Vagina (tissue), 2 donors: ENCODE measurements around the gene SLC24A3. TPM values are rescaled to one million over a fixed set of nuclear protein-coding genes. Genes with fewer than 3 reads are reported as not detected.

Source experiments
- DNase-seq, 2 donors: peaks; one replicate each; pipeline ENCODE4 v3.0.0-alpha.2; 2017; ENCODE audit errors: extremely low spot score in 2 of 2
- H3K27ac ChIP-seq: fragments of 200-600 bp; sonication (generic); one replicate; pipeline ENCODE4 v1.5.1; 2019
- H3K27me3 ChIP-seq: fragments of 200-600 bp; sonication (generic); one replicate; pipeline ENCODE4 v1.5.1; 2019
- H3K36me3 ChIP-seq, 2 donors: fragments of 200-600 bp; sonication (generic); one replicate each; pipeline ENCODE4 v1.5.1; 2017 to 2019
- H3K4me1 ChIP-seq: fragments of 200-600 bp; sonication (generic); one replicate; pipeline ENCODE4 v1.5.1; 2019
- H3K4me3 ChIP-seq, 2 donors: fragments of 200-600 bp; sonication (generic); 1 replicate in 1 of 2; 2 replicates in 1 of 2; pipeline ENCODE4 v1.5.1; 2016 to 2019
- H3K9me3 ChIP-seq: fragments of 200-600 bp; sonication (generic); one replicate; pipeline ENCODE4 v1.5.1; 2019
- POLR2A ChIP-seq, 2 donors: fragments of 450-650 bp; IDR thresholded peaks; one replicate each; pipeline ENCODE4 v1.6.1; 2017; ENCODE audit warnings: antibody characterized with exemption in 2 of 2, mild to moderate bottlenecking in 2 of 2, moderate library complexity in 2 of 2
- POLR2AphosphoS5 ChIP-seq, 2 donors: sonication (generic); formaldehyde crosslinking; IDR thresholded peaks; one replicate each; pipeline ENCODE4 v1.9.0; 2017; ENCODE audit warnings: antibody characterized with exemption in 2 of 2, mild to moderate bottlenecking in 2 of 2, low read depth in 1 of 2; ENCODE audit not compliant: insufficient read depth in 1 of 2
- intact Hi-C: fragments of 100-400 bp; cut with DNase I; formaldehyde crosslinking; loops from one replicate; pipeline ENCODE4 v1.15.1; 2023
- total RNA-seq: library from RNA; depleted of rRNA; stranded (reverse); fragments of >200 nt; gene quantifications from one replicate; pipeline ENCODE4 v1.2.3, GENCODE V29; 2016
- TF ChIP-seq, protein P1 (sequence below), 3 experiments: fragments of 450-650 bp in 2 of 3; fragments of 200-600 bp in 1 of 3; sonication (generic) in 1 of 3; IDR thresholded peaks; one replicate each; pipeline ENCODE4 v1.5.1; 2017 to 2019; ENCODE audit warnings: antibody characterized with exemption in 3 of 3, mild to moderate bottlenecking in 2 of 3, moderate library complexity in 2 of 3

The SLC24A3 gene
- total RNA-seq, 1 donor from 2014 or later, result 12.3 TPM

DNA sequence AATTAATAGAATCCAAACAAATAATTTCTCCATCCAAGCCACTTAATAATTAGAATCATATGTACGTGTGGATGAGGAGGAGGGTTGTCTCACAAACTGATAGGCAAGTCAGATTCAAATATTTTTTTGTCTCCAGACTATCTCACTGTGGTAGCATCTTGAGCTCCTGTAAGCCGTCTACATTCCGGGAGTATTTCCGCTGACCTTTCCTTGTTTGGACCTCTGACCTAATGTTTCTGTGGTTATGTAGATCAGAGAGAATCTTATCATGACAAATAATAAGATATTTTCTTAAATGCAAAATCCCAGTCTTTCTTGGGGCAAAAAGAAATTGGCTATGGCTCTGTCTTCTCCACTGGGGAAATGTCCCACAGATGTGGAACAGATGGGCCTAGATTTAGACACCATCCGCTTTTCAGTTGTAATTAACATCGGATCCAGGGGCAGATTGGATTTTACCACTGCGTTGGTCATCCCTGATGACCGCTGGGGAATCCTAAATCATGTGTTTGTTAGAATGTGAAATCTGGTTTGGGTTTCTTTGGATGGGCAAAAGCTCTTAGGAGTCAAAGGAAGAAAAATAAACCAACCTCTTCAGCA lies 348.5 kb downstream of the SLC24A3 start:
- Histone ChIP-seq H3K9me3 (no peaks in the 10 kb centered on the region), H3K4me3 (no peak overlapping the region), H3K27me3 (no peaks in the 10 kb centered on the region), H3K4me1 (peaks cover 9% of the 10 kb centered on the region), H3K36me3 (no peaks in the 10 kb centered on the region), H3K27ac (no peak overlapping the region)
- no peak for TF ChIP-seq POLR2A (IDR thresholded peaks at IDR 0.05)
- TF ChIP-seq, protein P1, sequence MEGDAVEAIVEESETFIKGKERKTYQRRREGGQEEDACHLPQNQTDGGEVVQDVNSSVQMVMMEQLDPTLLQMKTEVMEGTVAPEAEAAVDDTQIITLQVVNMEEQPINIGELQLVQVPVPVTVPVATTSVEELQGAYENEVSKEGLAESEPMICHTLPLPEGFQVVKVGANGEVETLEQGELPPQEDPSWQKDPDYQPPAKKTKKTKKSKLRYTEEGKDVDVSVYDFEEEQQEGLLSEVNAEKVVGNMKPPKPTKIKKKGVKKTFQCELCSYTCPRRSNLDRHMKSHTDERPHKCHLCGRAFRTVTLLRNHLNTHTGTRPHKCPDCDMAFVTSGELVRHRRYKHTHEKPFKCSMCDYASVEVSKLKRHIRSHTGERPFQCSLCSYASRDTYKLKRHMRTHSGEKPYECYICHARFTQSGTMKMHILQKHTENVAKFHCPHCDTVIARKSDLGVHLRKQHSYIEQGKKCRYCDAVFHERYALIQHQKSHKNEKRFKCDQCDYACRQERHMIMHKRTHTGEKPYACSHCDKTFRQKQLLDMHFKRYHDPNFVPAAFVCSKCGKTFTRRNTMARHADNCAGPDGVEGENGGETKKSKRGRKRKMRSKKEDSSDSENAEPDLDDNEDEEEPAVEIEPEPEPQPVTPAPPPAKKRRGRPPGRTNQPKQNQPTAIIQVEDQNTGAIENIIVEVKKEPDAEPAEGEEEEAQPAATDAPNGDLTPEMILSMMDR (IDR thresholded peaks at IDR 0.05), result no peak
- no peak for TF ChIP-seq POLR2AphosphoS5 (IDR thresholded peaks at IDR 0.05; ENCODE audit: insufficient read depth in 1 of 2, low read depth in 1 of 2)
- DNase-seq, result no peak
- intact Hi-C loops, result no loop called here

DNA sequence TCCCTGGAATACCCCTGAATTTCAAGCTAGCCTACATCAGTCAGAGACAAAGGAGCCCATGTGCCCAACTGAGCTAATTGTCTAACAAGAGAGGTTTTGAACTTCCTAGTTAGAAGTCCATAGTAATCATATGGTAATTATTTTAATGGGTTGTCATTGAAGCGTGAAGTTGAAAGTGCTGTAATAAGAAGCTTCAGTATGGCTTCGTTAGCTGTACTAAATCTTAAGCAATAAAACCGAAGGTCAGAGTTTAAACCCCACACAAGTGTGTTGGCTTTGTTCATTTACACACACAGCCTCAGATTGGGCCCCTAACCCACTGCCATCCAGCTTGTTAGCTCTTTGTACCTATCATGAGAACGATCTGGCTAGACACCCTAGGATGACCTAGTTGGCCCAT lies 350.0 kb downstream of the SLC24A3 start:
- H3K36me3 ChIP-seq, result no peaks in the 10 kb centered on the region
- no peaks in the 10 kb centered on the region for H3K27me3 ChIP-seq
- no peaks in the 10 kb centered on the region for H3K9me3 ChIP-seq
- no peak for DNase-seq
- no peak overlapping the region for H3K27ac ChIP-seq
- peaks cover 9% of the 10 kb centered on the region for H3K4me1 ChIP-seq
- intact Hi-C loops, result loop anchor here (1.0 kb wide), 1 partner anchor 46 kb away; no protein-coding TSS in a partner anchor
- TF ChIP-seq, protein P1 (IDR thresholded peaks at IDR 0.05), result no peak
- no peak for TF ChIP-seq POLR2A (IDR thresholded peaks at IDR 0.05)
- TF ChIP-seq POLR2AphosphoS5 (IDR thresholded peaks at IDR 0.05; ENCODE audit: insufficient read depth in 1 of 2, low read depth in 1 of 2), result no peak
- no peak overlapping the region for H3K4me3 ChIP-seq

GRCh38 chr20:19564261-19564660 lies 351.8 kb downstream of the SLC24A3 start:
- H3K4me3 ChIP-seq, result no peak overlapping the region
- intact Hi-C loops, result loop anchor here (2.0 kb wide), 1 partner anchor 67 kb away; no protein-coding TSS in a partner anchor
- DNase-seq, result no peak

GRCh38 chr20:19565736-19566135 lies 353.3 kb downstream of the SLC24A3 start:
- TF ChIP-seq POLR2AphosphoS5 (IDR thresholded peaks at IDR 0.05; ENCODE audit: insufficient read depth in 1 of 2, low read depth in 1 of 2), result no peak
- TF ChIP-seq POLR2A (IDR thresholded peaks at IDR 0.05), result no peak
- TF ChIP-seq, protein P1 (IDR thresholded peaks at IDR 0.05), result no peak

More at GRCh38 chr20:19564261-19564660, 351.8 kb downstream of the SLC24A3 start:
- no peaks in the 10 kb centered on the region for H3K9me3 ChIP-seq
- peaks cover 9% of the 10 kb centered on the region for H3K4me1 ChIP-seq
- H3K27me3 ChIP-seq, result no peaks in the 10 kb centered on the region
- H3K27ac ChIP-seq, result no peak overlapping the region
- TF ChIP-seq POLR2AphosphoS5 (IDR thresholded peaks at IDR 0.05; ENCODE audit: insufficient read depth in 1 of 2, low read depth in 1 of 2) (no peak), POLR2A (IDR thresholded peaks at IDR 0.05) (no peak)
- TF ChIP-seq, protein P1 (IDR thresholded peaks at IDR 0.05), result no peak
- no peaks in the 10 kb centered on the region for H3K36me3 ChIP-seq

DNA sequence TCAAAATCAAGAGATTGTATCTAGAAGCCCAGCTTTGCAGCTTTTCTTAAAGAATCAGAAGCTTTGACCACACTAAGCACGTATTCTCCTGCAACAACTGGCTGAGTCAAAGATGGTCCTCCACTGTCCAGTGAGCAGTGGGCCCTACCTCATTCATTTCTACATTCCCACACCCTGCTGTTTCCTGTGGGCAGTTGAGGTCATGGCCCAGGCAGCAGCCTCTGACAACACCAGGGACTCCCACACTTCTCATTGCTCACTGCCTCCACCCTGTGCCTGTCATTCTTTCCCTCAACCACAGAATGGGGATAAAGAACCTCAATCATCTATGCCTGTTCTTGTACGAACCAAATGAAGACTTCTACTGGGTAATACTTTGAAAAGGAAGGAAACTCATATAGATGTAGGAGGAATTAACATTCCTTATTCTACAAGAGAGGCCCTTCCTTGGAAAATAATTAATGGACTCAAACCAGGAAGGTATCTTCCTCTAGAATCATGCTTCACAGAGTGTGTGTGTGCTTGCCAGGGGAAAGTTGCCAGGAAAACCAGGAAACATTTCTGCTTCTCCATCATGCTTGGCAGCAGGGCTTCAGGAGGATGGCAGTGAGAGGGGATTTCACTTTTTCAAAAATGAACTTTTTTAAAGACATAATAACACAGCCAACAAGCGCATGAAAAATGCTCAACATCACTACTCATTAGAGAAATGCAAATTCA lies 353.9 kb downstream of the SLC24A3 start:
- TF ChIP-seq POLR2A (IDR thresholded peaks at IDR 0.05) (no peak), POLR2AphosphoS5 (IDR thresholded peaks at IDR 0.05; ENCODE audit: insufficient read depth in 1 of 2, low read depth in 1 of 2) (no peak)
- TF ChIP-seq, protein P1 (IDR thresholded peaks at IDR 0.05), result no peak
- no peaks in the 10 kb centered on the region for H3K9me3 ChIP-seq
- H3K4me3 ChIP-seq, result no peak overlapping the region
- no peak overlapping the region for H3K27ac ChIP-seq
- H3K36me3 ChIP-seq, result no peaks in the 10 kb centered on the region
- DNase-seq, result no peak
- intact Hi-C loops, result no loop called here
- peaks cover 6% of the 10 kb centered on the region for H3K4me1 ChIP-seq
- no peaks in the 10 kb centered on the region for H3K27me3 ChIP-seq

More at GRCh38 chr20:19565736-19566135, 353.3 kb downstream of the SLC24A3 start:
- no peak for DNase-seq
- Histone ChIP-seq H3K4me3 (no peak overlapping the region), H3K9me3 (no peaks in the 10 kb centered on the region), H3K4me1 (peaks cover 9% of the 10 kb centered on the region), H3K36me3 (no peaks in the 10 kb centered on the region), H3K27me3 (no peaks in the 10 kb centered on the region), H3K27ac (no peak overlapping the region)
- intact Hi-C loops, result loop anchor here (2.0 kb wide), 1 partner anchor 69 kb away; no protein-coding TSS in a partner anchor
